GM12891 (cell line): ENCODE measurements around the gene ANKRD29.

Source experiments
- POLR2A ChIP-seq: IDR thresholded peaks from 2 replicates; pipeline ENCODE4 v1.6.1; 2011; ENCODE audit warnings: low read depth, low read length, control low read depth
- POLR2AphosphoS5 ChIP-seq: IDR thresholded peaks from 2 replicates; pipeline ENCODE4 v1.6.1; 2011; ENCODE audit warnings: low read depth, low read length, control low read depth
- SPI1 ChIP-seq: IDR thresholded peaks from 2 replicates; pipeline ENCODE4 v1.6.1; 2011; ENCODE audit warnings: low read depth, low read length, control low read depth
- TAF1 ChIP-seq: IDR thresholded peaks from 2 replicates; pipeline ENCODE4 v1.6.1; 2011; ENCODE audit warnings: low read depth, low read length, control low read depth

- no peak for TF ChIP-seq POLR2A
- TF ChIP-seq POLR2AphosphoS5 = no peak
- TF ChIP-seq SPI1 = no peak
- no peak for TF ChIP-seq TAF1
Measured at GRCh38 chr18:23573626-23574431, 88.9 kb downstream of the ANKRD29 start.
